GM19324 (cell line): ENCODE data around the gene RHBG.

Experiments used
- ATAC-seq: cut with Tn5 transposase; IDR thresholded peaks from one replicate; pipeline ENCODE4 v1.9.1; 2021; ENCODE audit warnings: mild to moderate bottlenecking, moderate library complexity; ENCODE audit not compliant: unreplicated experiment, low FRiP score

RHBG gene

DNA sequence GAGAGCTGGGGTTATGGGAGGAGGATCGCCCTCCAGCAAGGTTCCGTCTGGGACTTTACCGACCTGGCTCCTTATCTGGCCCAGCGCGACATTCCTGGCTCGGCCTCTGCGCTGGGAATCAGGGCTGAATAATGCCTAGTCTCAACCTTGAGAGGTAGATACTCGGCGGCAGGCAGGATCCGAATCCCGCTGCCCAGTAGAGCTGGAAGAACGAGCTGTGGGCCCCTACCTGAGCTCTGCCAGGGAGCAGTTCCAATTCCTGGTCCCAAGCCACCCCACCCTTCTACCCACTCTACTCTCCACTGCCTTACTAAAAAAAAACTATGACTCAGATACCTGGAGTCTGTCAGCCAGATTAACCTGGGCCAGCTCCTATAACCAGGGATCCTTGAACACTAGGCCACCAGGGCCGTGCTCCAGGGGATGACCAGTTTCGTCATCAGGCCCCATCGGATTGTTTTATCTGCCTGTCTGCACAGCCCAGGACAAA lies 53.6 kb downstream of the RHBG start:
- no peak for ATAC-seq

DNA sequence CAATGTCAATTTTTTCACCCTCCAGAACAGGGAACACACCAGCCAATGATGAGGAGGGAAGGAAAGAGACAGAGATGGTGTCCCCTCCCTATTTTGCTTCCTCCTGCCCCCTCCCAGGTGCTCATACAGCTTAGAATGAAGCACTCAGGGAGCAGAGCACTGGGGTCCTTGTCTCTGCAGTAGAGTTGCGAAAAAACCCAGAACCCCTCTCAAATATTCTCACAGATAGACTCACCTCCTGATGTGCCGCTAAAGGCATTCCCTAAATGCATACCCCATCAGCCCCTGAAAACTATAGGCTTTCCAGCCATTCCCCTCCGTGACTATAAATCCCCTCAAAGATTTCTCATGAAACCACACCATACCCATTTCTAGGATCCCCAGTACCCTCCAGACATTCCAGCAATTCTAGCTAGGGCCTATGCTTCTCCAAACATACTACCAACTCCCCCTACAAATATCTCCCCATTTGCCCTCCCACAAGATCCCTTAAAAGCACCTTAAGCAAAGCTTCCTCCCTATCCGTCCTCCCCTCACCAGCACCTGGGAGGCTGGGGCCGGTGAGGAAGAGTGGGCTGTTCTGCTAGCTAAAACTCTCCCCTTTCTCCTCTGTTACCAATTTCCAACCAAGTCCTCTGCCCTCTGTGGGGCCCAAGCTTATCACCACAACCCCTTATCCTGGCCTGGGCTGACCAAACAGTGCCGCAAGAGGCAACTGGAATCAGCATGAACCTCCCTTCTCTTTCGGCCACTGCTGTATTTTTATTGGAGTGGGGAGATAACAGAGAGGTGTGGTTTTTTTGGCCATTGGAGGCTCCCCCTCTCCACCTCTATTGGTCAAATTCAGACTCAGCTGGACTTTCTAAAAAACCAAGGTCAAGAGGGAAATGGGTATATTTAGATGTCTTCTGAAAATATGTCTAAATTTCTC lies 54.7 kb downstream of the RHBG start:
- no peak for ATAC-seq

DNA sequence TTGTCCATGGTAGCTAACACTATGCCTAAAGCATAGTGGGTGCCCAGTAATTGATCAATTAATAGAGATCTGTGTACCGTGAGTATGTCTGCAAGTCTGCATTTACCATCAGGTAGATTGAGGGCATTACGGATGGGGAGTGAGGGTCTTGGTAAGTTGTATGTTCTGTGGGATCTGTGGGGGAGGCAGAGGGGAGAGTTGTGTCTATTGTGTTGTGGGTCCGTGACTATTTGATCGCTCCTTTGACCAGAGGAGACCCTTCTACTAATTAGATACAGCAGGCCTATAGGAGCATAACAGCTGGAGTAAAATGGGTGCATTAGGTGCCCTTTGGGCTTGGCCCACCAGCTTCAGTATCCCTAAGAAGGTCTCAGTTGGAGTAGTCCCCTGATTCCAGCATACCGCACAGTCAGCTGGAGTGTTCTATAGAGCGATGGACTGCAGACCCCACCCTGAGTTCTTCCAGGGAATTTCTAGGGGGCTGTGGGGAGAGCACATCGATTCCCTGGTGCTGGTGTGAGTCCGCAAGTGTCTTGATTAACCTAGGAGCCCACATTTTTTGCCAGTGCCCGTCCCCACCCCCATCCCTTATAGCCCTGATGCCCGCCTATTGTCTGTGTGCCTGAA lies 55.9 kb downstream of the RHBG start:
- no peak for ATAC-seq

DNA sequence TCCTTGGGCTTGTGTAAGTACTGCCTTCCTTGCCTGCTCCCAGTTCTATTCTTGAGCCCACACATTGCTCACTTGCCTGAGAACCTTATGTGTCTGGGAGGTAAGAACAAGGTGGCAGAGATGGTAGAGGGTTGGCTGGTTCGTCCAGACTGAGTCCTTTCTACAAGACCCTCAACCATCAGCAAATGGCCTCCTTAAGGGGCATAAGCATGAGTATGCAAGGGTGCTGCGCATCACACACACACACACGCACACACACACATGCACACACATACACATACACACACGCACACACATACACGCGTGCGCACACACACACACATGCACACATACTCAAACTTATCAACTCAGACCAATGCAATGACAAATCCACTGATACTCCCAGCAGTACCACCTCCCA lies 56.9 kb downstream of the RHBG start:
- ATAC-seq = no peak

DNA sequence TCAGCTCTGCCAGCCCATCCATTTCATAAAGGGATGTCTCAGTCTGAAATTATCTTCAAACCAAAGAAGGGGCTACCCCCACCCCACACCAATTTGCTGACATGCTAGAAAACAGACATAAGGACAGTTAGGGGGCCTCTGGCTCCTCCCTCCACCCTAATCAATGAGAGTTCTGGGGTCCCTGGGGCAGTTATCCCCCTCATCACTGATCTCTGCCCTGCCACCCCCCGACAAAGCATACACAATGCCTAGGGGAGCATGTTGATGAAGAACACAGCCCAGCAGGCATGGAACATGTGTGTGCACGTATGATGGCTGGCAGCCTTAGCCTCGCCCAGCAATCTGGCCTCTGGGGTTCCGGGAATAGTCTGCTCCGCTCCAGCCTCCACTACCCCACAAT lies 58.9 kb downstream of the RHBG start:
- no peak for ATAC-seq

DNA sequence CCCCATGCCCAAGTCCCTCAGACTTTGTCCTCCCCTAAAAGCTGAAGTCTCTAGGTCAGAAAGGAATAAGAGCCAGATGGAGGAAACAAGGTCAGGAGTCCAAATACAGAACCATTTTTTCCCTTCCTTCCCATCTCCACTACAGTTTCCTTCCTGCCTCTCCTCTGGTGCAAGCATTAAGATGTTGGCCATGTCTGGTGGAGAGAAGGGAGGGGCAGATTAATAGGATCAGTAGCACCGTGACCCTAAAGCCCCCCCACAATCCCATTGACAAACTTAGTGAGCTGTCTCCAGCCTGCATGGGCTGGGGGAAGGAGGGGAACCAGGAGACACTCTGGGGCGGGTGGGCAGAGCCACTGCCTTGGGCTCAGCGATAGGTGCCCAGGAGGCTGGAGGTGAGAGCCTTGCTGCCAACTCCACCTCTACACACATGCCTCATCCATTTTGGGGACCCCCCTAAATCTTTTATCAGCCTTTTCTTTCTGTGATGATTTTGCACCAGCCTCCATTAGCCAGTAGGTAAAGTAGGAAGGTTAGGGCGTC lies 59.8 kb downstream of the RHBG start:
- no peak for ATAC-seq

DNA sequence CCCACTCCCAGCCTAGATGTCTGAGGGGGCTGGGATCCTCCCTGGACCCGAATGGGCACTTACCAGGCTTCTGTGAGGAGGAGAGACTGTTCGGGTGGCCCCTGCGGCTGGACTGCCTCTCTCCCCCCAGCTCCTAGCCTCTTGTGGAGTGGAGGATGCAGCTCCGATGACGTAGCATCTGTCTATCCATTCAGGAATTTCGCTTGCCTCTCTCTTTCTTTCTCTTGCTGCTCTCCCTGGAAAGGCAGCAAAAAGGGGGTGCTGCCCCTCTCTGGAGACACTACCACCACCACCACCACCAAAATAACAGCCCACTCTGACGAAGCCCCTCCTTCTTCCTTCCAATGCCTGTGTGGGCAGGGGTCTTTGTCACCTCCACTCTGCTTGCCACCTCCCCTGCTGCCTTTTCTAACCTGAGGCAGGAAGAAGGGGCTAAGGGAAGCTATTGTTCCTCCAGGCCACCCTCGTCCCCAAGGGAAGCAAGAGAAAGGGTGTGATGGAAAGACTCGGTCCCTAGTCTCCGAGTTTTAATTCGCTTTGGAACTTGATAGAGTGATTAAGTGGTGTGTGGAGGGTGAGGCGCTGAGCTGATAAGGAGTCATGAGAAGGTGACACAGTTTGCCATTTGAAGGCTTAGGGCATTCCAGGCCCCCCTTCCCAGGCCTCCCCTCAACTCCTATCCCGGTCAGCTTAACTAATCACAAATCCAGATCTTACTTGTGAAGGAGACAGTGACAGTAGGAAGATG lies 60.5 kb downstream of the RHBG start:
- ATAC-seq = no peak

DNA sequence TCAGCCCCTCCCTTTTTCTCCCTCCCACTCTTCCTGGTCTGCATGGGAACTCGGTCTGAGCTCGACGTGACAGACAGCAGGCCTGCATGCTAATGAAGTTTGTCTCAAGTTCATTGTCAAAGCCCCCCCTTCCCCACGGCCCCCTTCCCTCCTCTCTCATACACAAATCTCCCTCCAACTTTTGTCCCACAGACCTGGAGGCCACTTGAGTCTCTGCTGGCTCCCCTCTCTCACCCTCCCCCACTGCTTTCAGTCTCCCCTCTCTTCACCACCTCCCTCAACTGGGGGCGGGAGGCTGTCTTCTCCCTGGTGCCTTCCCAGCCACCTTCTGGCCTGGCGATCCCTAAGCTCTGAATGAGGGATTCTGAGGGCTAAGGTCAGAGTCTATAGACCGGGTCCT lies 61.3 kb downstream of the RHBG start:
- no peak for ATAC-seq

DNA sequence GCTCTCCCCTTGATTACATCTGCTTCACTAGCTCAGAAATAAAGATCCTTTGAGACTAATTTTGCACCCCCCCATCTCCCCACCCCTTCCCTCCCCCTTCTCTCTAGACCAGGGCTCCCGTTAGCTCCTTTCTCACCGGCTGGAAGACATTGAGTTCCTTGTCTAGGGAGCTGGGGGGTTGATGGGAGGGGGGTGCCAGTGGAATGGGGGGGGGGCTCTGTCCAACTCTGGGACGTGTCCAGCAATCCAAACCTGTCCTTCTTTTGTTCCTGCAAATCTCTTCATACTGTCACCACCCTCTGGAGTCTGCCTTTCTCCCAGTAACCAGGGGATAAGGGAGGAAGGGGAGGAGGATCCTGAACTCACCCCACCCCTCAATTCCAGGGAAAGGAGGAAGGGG lies 61.9 kb downstream of the RHBG start:
- ATAC-seq = no peak

DNA sequence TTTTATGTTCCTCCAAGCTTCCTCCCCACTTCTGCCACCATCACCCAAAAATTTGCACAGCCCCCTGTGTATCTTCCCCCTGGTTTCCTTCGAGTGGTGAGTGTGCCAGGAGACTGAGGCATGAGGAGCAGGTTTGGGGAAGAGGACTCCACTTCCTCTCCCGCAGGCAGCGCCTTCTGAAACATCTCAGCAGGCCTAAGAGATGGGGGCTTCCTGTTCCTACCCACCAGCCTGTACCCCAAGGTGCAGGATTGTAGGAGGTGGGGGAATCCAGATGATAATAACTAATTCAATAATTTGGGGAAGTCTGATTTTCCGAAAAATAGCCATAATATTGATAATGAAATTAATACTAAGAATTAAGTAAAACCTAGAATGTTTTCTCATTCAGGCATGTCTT lies 62.4 kb downstream of the RHBG start:
- ATAC-seq = no peak

DNA sequence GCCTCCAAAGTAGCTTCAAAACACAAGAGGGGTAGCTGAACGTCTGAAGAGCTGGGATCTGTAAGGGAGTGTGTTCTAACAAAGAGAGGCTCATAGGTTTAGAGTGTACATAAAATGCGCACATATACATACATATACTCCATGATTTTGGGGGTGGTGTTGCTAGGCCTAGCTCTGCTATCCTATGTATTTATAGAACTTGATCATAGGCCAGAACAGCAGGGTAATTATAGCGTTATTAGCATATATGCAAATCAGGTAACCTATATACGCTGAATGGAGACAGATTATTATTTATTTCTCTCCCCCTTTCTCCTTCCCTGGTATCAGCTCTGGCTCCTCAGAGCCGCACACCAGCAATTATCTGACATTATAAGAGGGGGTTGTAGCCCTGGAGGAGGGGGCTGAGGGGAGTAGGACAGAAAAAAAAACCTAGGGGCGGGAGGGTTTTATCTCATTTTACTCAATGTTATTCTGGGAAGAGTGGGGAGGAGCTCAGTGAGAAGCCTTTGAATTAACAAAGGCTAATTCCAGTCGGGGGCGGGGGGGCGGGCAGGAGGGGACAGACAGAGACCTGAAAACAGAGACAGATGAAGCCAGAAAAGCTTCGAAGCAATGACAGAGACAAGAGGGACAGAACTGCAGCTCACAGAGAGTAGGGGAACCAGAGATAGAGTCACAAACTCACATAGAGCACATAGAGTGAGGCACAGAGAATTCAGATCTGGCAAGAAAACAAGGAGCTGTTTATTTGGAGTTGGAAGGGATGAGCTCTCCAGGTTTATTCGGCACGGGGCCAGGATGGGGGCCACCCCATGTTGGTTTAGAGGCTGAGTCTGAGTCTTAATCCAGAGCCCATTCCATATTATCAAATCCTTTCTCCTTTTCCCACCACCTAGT lies 63.0 kb downstream of the RHBG start:
- ATAC-seq = no peak

DNA sequence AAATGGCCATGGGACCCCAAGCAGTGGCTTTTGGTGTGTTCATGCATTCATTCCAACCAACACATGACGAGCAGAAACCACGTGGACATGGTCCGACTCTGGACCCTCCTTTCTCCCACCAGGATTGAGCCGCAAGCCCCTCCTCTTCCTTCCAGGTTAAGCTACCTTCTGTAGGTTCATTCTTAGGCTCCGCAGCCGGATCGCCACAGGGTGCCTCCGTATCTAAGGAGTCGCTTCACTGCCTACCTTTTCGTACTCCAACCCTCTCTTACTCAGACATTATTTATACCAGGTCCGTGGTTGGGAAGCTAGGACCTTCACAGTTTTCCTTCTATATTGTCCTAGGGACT lies 63.6 kb downstream of the RHBG start:
- no peak for ATAC-seq

DNA sequence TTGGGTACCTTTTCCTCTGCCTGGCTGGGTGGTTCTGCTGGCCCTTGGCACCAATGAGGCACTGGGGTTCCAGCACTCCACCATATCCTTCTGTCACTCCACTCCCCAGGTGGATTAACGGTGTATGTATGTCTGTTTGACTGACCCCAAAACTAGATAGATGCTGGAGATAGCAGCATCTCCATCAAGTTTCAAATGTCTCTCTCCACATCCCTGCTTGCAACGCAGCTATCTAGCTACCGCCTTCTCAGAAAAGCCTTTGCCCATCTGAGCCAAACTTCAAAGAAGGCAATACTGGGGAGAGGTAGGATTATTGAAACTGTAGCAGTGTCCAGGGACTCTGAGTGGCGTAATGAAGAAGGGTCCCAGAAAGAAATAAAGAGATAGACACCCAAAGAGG lies 64.0 kb downstream of the RHBG start:
- ATAC-seq = no peak

DNA sequence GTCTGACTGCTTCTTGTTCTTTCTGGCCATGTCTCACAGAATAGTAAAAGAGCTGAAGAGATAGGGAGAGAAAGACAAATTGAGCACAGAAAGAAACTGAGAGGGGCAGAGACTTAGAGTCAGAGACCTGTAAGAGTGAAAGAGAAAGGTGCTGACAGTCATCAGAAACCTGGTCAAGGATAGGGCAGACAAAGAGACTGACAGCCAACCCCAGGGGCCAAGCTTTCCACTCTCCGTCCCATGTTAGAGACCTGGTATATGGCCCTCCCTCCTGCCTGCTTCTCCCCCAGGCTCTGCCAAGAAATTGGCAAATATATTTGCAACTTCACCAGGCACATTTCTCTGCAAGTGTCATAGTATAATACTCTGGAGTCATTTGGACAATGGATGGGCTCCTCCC lies 64.6 kb downstream of the RHBG start:
- no peak for ATAC-seq
